Activated T-cell treated with anti-CD3 and anti-CD28 coated beads, Interleukin-2, amount 50 U/mL, for 72 hours (primary cell): ENCODE measurements around the gene ZC3H12C. TPM values are rescaled to one million over a fixed set of nuclear protein-coding genes. Genes with fewer than 3 reads are reported as not detected.

Source experiments
- ATAC-seq, 2 donors: fragments of 150-1000 bp; cut with Tn5 transposase; replicated peaks in 1 of 2; 2 replicates each; pipeline ENCODE4 v1.10.0; 2021; ENCODE audit warnings: moderate library complexity in 2 of 2, mild to moderate bottlenecking in 1 of 2
- DNase-seq, 2 donors: peaks; one replicate each; pipeline ENCODE4 v3.0.0; 2021 to 2022; ENCODE audit warnings: mixed read lengths in 1 of 2
- H3K27ac Mint-ChIP-seq: one replicate; pipeline ENCODE4 v1.8.0; 2022; ENCODE audit warnings: mild to moderate bottlenecking, moderate library complexity, mixed read lengths
- H3K27me3 Mint-ChIP-seq: one replicate; pipeline ENCODE4 v1.8.0; 2022; ENCODE audit warnings: low read depth, mixed read lengths
- H3K36me3 Mint-ChIP-seq, 2 donors: one replicate each; pipeline ENCODE4 v1.8.0; 2022; ENCODE audit warnings: mixed read lengths in 2 of 2, mild to moderate bottlenecking in 1 of 2; ENCODE audit not compliant: insufficient read depth in 2 of 2
- H3K4me1 Mint-ChIP-seq: one replicate; pipeline ENCODE4 v1.8.0; 2022; ENCODE audit warnings: low read depth, mixed read lengths
- H3K4me3 Mint-ChIP-seq, 2 donors: one replicate each; pipeline ENCODE4 v1.8.0; 2022; ENCODE audit warnings: mild to moderate bottlenecking in 2 of 2, mixed read lengths in 2 of 2, moderate library complexity in 2 of 2
- H3K9me3 Mint-ChIP-seq, 2 donors: one replicate each; pipeline ENCODE4 v1.8.0; 2022; ENCODE audit warnings: mixed read lengths in 2 of 2
- total RNA-seq, 2 donors: library from RNA; stranded (reverse); gene quantifications; one replicate each; pipeline ENCODE4 v1.2.3, GENCODE V29; 2022

ZC3H12C gene
- total RNA-seq, 2 donors from 2014 or later = 2.5 to 6.6 TPM

DNA sequence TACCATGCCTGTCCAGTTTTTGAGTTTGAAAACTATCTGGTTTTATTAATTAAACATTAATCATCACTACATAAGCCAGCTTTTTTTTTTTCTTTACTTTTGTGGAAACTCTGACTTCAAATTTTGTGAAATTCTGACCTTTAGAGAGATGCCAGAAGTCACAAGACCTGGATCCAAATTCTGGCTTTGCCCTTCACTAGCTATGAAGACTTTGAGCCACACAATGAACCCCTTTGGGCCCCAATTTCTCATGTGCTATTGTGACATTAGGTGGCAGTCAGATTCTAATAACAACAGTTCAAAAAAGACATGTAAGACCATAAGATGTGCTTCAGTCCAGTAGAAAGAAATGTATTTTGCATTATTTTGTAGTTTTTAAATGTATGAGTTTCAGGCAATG, 60.3 kb downstream of the ZC3H12C start:
- Mint-ChIP-seq H3K27me3 (no peaks in the 10 kb centered on the region), H3K27ac (no peak overlapping the region)
- ATAC-seq = no peak

DNA sequence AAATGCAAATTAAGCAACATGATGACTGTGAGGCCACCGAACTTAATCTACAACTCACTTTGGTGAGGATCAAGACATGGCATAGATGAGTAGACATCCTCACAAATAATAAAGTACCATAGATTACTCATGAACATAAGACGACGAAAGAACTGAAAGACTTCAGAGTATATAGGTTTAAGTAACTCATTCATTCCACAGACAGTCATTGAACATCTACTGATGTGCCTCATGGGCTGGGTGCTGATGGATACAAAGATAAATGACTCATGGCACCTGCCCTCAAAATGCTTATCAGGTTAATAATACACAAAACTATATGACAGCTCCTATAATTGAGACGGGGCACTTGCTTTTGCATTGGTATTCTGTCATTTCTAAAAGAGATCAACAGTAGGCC, 63.3 kb downstream of the ZC3H12C start:
- DNase-seq = no peak
- H3K36me3 Mint-ChIP-seq = no peaks in the 10 kb centered on the region
- ATAC-seq = peak in 1 of 2 donors; percentile 52
- no peak overlapping the region for H3K4me3 Mint-ChIP-seq
- H3K4me1 Mint-ChIP-seq = no peaks in the 10 kb centered on the region
- no peak overlapping the region for H3K27ac Mint-ChIP-seq
- no peaks in the 10 kb centered on the region for H3K9me3 Mint-ChIP-seq
- H3K27me3 Mint-ChIP-seq = no peaks in the 10 kb centered on the region

More for the DNA sequence above, 60.3 kb downstream of the ZC3H12C start:
- no peak overlapping the region for H3K4me3 Mint-ChIP-seq
- DNase-seq = no peak
- no peaks in the 10 kb centered on the region for H3K9me3 Mint-ChIP-seq
- H3K4me1 Mint-ChIP-seq = peaks cover 7% of the 10 kb centered on the region
- H3K36me3 Mint-ChIP-seq = no peaks in the 10 kb centered on the region

DNA sequence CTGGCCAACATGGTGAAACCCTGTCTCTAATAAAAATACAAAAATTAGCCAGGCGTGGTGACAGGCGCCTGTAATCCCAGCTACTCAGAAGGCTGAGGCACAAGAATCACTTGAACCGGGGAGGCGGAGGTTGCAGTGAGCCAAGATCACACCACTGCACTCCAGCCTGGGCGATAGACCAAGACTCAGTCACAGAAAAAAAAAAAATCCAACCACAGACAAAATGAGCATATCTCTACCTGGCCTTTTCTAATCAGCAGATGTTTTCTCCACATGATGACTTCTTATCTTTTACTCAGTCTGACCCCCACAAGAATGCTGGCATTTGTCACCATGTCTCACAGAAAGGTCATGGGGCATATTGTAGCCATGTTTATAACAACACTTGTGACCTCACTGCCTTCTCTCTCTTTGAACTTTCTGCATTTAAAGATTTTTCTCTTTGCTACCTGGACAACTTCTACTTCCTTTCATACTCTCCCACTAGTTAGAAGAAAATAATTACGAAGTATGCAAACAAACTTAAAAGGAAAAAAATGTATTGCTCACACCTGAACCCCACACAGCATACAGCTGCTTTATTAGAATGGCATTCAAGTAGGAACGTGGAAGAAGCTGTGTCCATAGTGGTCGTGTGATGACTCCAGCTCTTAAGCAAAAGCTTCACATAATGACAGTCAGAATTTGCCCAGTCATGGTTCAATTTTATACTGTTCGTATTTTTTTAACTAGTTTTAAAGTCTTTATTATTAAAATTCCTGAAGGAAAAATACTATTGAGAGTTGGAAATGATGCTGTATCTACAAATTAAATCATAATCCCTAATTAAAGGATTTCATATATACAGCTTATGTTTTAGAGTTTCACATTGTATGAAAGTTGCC, 65.4 kb downstream of the ZC3H12C start:
- H3K27ac Mint-ChIP-seq = no peak overlapping the region
- no peaks in the 10 kb centered on the region for H3K27me3 Mint-ChIP-seq
- no peak overlapping the region for H3K4me3 Mint-ChIP-seq
- H3K9me3 Mint-ChIP-seq = no peaks in the 10 kb centered on the region
- no peak for DNase-seq
- H3K4me1 Mint-ChIP-seq = no peaks in the 10 kb centered on the region
- H3K36me3 Mint-ChIP-seq = no peaks in the 10 kb centered on the region
- no peak for ATAC-seq

DNA sequence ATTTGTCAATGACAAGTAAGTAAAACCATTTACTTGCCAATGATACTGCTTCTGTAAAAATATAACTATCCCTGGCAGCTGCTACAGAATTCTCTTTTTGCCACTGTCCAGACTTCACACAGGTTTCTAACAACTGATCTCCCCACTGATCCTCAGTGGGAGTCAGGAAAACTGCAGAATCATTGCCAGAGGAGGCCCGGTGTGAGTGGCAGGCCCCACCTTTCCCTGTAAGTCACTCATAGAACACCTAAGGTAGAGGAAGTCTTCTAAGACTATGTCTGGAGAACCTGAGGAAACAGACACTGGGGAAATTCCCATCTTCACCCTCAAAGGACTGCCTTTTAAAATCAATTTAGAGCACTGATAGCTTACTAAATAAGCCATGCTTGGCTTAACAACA, 66.3 kb downstream of the ZC3H12C start:
- ATAC-seq = no peak
- no peaks in the 10 kb centered on the region for H3K4me1 Mint-ChIP-seq
- no peaks in the 10 kb centered on the region for H3K27me3 Mint-ChIP-seq
- H3K36me3 Mint-ChIP-seq = no peaks in the 10 kb centered on the region
- H3K4me3 Mint-ChIP-seq = no peak overlapping the region
- H3K9me3 Mint-ChIP-seq = no peaks in the 10 kb centered on the region
- H3K27ac Mint-ChIP-seq = no peak overlapping the region
- DNase-seq = no peak

DNA sequence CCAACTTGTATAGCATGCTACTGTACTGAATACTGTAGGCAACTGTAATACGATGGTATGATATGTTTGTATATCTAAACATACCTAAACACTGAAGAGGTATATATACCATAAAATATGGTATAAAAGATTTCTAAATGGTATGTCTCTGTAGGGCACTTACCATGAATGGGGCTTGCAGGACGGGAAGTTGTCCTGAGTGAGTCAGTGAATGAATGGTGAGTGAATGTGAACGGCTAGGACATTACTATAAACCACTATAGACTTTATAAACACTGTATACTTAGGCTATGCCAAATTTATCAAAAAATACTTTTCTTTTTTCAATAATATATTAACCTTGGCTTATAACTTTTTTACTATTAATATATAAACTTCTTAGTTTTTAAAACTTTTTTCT, 66.8 kb downstream of the ZC3H12C start:
- Mint-ChIP-seq H3K36me3 (no peaks in the 10 kb centered on the region), H3K4me3 (no peak overlapping the region), H3K27me3 (no peaks in the 10 kb centered on the region), H3K9me3 (no peaks in the 10 kb centered on the region), H3K27ac (no peak overlapping the region), H3K4me1 (no peaks in the 10 kb centered on the region)
- DNase-seq (no peak), ATAC-seq (no peak)

DNA sequence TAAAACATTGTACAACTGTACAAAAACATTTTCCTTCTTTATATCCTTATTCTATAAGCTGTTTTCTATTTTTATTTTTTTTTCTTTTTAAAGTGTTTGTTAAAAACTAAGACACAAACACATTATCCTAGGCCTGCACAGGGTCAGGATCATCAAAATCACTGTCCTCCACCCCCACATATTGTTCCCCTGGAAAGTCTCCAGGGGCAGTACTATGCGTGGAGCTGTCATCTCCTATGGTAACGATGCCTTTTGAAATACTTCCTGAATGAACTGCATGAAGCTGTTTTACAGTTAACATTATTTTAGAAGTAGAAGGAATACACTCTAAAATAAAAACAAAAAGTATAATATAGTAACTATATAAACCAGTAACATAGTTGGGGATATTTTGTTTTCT, 67.2 kb downstream of the ZC3H12C start:
- H3K27ac Mint-ChIP-seq = no peak overlapping the region
- no peaks in the 10 kb centered on the region for H3K36me3 Mint-ChIP-seq
- DNase-seq (no peak), ATAC-seq (no peak)
- H3K27me3 Mint-ChIP-seq = no peaks in the 10 kb centered on the region
- H3K4me1 Mint-ChIP-seq = no peaks in the 10 kb centered on the region
- H3K4me3 Mint-ChIP-seq = no peak overlapping the region
- H3K9me3 Mint-ChIP-seq = no peaks in the 10 kb centered on the region

DNA sequence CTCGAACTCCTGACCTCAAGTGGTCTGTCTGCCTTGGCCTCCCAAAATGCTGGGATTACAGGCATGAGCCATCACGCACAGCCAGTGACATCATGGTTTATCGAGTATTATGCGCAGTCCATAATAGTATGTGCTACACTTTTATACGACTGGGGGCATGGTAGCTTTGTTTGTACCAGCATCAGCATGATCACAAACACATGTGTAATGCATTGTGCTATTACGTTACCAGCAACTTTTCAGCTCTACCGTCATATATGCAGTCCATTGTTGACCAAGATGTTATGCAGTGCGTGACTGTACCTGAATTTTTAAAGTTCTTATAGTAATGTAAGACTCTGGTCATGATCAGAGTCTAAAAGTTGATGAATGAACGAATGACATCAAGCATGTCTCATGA, 67.9 kb downstream of the ZC3H12C start:
- Mint-ChIP-seq H3K4me1 (no peaks in the 10 kb centered on the region), H3K4me3 (no peak overlapping the region), H3K9me3 (no peaks in the 10 kb centered on the region), H3K27me3 (no peaks in the 10 kb centered on the region), H3K27ac (no peak overlapping the region), H3K36me3 (no peaks in the 10 kb centered on the region)
- ATAC-seq (no peak), DNase-seq (no peak)

DNA sequence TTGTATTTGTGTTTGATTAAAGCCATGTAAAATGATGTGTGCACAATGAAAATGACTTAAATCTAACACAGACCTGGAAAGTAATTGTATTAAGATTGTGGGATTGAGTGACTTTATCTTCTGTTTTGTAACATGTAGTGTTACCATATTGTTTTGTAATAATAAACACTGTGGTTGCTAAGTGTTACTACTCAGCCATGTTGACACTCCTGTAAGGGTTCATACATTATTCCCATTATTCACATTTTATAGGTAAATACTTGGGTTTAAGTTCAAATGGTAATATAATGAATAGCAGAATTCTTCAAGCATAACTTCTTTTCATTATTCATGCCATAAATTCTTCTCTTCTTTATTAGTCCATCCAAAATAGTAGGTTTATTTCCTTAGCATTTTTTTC, 69.0 kb downstream of the ZC3H12C start:
- Mint-ChIP-seq H3K9me3 (no peaks in the 10 kb centered on the region), H3K27ac (no peak overlapping the region), H3K4me3 (no peak overlapping the region)

DNA sequence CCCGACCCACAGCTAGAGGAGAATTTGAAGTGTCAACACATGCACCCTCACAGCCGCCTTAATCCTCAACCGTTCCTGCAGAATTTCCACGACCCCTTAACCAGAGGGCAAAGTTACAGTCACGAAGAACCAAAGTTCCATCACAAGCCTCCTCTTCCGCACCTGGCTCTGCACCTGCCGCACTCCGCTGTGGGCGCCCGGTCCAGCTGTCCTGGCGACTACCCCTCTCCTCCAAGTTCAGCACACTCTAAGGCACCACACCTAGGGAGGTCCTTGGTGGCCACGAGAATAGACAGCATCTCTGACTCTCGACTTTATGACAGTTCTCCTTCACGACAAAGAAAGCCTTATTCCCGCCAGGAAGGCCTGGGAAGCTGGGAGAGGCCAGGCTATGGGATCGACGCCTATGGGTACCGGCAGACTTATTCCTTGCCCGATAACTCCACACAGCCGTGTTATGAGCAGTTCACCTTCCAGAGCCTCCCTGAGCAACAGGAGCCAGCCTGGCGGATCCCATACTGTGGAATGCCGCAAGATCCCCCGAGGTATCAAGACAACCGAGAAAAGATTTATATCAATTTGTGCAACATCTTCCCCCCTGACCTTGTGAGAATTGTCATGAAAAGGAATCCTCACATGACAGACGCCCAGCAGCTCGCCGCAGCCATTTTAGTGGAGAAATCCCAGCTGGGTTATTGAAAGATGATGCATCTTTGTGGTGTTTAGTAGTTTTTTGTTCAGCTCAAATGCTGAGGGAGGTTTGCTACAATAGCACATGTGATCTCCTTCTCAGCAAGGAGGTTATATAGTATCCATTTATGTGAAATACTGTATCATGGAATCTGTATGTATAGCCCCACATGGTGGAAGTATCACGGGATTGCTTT, 72.1 kb downstream of the ZC3H12C start:
- no peaks in the 10 kb centered on the region for H3K27me3 Mint-ChIP-seq
- H3K9me3 Mint-ChIP-seq = no peaks in the 10 kb centered on the region
- ATAC-seq = no peak

More for the DNA sequence above, 69.0 kb downstream of the ZC3H12C start:
- ATAC-seq = no peak
- no peak for DNase-seq
- H3K27me3 Mint-ChIP-seq = no peaks in the 10 kb centered on the region
- no peaks in the 10 kb centered on the region for H3K36me3 Mint-ChIP-seq
- H3K4me1 Mint-ChIP-seq = no peaks in the 10 kb centered on the region

DNA sequence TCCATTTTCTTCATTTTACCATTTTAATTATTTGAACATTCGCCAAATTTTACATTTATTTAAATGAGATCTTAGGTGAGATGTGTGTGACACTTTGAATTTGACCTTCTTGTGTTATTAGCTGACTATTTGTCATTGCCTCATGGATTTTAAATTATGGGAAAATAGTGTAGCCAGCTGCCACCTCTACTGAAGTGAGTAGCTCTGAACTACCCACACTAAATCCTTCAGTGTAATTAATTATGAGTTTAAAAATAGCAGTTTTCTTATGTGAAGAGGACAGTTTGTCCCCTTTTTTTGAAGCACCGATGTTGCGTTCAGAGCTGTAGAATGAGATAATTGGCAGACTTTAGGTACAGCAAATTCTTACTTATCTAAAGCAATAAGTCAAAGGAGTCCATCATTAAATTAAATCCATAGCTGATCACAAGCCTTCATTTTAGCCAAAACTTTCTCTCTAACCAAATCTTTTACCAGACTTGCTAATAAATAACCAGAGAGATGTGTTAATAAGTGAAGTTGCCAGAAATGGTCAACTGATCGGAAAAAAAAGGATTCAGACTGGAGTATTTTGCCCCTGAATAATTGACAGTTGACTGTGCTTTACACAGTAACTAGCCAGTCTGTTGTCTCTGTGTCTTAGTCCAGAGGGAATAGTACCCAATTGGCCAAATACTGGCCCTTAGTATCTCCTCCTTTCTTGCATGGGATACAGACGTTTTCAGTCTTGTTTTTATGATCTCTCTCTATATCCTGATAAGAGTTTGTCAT, 75.0 kb downstream of the ZC3H12C start:
- no peaks in the 10 kb centered on the region for H3K36me3 Mint-ChIP-seq
- ATAC-seq (no peak), DNase-seq (no peak)
- H3K27me3 Mint-ChIP-seq = peaks cover 5% of the 10 kb centered on the region
- no peak overlapping the region for H3K4me3 Mint-ChIP-seq
- H3K4me1 Mint-ChIP-seq = no peaks in the 10 kb centered on the region
- no peaks in the 10 kb centered on the region for H3K9me3 Mint-ChIP-seq
- H3K27ac Mint-ChIP-seq = no peak overlapping the region

More for the DNA sequence above, 72.1 kb downstream of the ZC3H12C start:
- Mint-ChIP-seq H3K36me3 (no peaks in the 10 kb centered on the region), H3K27ac (peak overlapping the region; percentile 41), H3K4me1 (no peaks in the 10 kb centered on the region), H3K4me3 (no peak overlapping the region)
- DNase-seq = no peak

DNA sequence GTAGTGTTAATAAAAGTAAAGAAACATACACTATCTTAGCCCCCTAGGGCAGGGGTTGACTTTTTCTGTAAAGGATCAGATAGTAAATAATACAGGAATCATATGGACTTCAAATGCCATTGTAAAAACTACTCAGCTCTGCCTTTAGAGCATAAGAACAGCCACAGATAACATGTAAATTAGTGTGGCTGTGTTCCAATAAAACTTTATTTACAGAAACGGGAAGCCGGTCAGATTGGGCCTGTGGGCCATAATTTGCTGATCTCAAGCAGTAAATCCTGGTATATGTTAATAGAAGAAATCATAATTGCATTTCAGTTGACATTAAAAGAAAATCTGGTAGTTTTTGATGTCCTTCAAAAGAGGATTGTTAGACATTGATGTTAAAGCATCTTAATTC, 76.5 kb downstream of the ZC3H12C start:
- Mint-ChIP-seq H3K36me3 (no peaks in the 10 kb centered on the region), H3K9me3 (no peaks in the 10 kb centered on the region), H3K27me3 (peaks cover 14% of the 10 kb centered on the region), H3K4me3 (no peak overlapping the region), H3K27ac (no peak overlapping the region), H3K4me1 (peaks cover 8% of the 10 kb centered on the region)
- DNase-seq = no peak
- ATAC-seq = no peak

DNA sequence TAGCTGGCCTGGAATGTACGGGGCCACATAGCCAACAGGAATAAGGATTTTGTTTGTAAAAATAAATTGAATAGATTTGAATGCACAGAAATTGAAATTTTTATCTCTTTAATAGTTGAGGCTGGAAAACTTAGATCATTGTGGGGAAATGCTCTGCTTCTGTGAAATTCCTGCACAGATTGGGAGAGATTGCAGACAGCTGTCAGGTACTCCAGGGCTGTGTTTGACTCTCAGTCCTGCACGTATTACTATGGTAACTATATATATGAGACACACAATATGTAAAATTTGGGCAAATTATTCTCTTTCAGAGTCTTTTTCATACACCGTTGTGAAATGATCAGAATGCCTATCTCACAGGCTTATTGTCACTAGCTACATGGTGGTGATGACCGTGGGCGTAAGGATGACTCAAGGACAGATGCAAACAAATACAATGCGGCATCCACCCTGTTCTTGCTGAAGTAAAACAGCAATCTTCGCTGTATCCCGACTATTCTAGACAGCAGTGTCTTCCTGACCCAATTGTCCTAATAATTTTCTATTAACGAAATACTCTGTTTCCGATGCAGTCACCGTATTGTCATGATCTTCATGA, 79.4 kb downstream of the ZC3H12C start:
- no peak for DNase-seq
- no peak for ATAC-seq
- peaks cover 8% of the 10 kb centered on the region for H3K4me1 Mint-ChIP-seq
- H3K27ac Mint-ChIP-seq = no peak overlapping the region
- H3K27me3 Mint-ChIP-seq = peaks cover 14% of the 10 kb centered on the region
- H3K4me3 Mint-ChIP-seq = no peak overlapping the region
- H3K9me3 Mint-ChIP-seq = no peaks in the 10 kb centered on the region
- H3K36me3 Mint-ChIP-seq = no peaks in the 10 kb centered on the region
